NCI-H1092 (cell line): Measurements from ENCODE around the gene EFL1.

Experiments used
- DNase-seq: peaks from one replicate; lab custom pipeline; 2025; lab: John Stamatoyannopoulos, UW

EFL1 gene

GRCh38 chr15:82081914-82082762, 180.4 kb downstream of the EFL1 start:
- DNase-seq: no peak

DNA sequence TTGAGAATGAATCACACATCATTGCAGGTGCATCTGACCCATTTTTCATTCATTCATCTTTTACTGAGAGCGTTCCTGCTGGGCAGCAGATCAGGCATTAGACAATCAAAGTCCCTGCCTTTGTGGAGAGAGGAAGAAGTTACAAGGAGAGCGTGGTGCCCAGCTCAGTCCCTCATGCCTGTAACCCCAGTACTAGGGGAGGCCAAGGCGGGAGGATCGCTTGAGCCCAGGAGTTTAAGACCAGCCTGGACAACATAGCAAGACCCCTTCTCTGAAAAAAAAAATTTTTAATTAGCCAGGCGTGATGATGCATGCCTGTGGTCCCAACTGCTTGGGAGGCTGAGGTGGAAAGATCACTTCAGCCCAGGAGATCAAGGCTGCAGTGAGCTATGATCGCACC, 181.8 kb downstream of the EFL1 start:
- DNase-seq: no peak
